Ammon's horn (tissue), 1 donor: ENCODE results near the gene OR2V2.

ENCODE experiments used
- DNase-seq: peaks from one replicate; pipeline ENCODE4 v3.0.0-alpha.2; 2016; ENCODE audit warnings: low spot score

The OR2V2 gene

DNA sequence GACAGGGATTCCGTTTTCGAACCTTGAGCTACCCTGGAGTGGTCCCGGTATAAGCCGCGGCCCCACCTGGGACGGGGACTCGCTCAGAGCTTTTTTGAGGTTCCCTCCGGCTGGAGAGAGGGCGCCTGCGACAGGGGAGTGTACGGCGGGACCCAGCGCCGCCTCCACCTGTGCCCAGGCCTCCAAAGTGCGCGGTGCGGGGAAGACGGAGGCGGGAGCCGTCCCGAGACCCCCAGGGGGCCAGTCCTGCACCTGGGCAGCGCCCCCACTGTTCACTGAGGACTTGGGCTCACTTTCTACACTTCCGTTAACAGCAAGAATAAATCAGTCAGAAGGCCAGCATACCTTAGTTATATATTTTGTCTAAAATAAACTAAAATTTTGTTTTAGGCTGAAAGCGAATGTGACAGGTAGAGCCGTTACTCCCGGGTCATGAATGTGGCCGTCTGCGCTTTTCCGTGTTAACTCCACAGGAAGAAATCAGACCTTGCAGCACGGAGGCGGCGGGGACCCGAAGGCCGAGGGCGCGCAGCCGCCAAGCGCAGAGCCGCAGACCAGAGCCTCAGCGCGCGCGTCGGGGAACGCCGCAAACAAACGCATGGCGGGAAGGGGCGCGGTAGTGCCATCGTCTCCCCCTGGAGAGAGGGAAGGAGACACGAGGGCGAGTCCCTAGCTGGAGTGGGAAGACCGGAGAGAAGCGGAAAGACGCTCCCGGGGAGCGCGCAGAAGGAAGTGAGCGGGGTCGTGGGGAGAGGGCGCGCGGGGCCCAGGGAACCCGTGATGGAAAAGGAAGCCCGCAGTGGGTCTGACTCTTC lies 43.5 kb downstream of the OR2V2 start:
- DNase-seq = peak; percentile 59

DNA sequence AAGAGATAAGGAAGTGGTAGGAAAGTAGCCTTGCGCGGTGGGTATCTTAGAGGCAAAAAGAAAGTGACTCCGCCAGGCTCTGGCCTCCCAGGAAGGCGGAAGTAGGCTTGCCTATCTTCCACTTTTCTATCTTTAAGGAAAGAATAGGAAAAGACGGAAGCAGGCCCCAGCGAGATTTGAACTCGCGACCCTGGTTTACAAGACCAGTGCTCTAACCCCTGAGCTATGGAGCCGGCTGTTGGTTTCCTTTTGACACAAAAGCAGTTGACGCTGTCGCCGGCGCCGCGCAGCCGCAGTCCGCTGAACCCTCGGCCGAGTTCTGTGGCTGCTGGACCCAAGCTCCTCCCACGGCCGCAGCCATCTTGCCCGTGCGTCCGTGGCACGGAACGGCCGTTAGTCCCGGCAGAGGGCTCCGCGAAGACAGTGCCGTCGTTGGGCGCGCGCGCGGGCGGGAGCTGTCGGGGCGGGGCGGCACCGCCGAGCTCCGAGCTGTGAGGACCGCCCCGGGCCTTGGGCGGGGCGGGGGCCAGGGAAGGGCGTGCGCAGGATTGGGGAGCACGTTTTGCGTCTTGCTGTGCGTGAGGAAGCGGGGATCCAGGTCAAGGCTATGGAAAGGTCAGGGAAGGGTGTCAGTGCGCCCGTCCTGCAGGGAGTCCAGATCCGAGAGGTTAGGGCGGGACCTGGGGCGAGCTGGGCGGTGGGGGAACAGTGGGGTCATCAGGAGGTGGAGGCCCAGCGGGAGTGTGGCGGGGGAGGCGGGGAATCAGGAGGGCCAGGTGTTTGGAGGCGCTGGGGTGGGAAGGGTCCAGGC lies 44.3 kb downstream of the OR2V2 start:
- DNase-seq = peak; percentile 96

DNA sequence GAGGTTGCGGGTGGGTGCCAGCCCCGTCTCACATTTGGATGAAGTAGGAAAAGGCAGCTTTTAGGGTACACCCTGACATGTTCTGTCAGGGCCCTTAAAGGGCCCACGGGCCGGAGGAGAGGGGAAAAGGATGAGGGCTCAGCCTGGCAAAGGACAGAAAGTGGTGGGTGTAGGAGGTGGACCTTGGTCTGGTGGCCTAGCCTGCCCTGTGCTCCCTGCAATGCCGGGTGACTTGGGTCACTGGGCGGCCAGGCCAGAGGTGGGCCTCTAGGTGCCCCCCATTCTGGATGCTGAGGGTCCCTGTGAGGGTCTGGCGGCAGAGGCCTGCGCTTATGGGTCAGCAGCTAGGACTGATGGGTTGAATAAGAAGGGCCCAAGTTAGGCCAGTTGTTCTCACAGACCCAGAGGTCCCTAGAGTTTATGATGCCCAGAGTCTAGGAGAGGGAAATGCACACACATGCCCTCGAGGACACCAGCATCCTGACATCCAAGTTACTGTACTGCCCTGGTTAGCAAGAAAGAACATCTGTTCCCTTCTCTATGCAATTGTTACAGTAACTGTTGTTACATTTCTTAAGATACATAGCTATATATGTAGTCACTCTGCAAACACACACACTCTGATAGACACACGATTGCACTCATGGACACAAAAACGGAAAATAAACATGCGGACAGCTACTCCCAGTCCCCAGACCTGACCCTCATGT lies 45.1 kb downstream of the OR2V2 start:
- DNase-seq = no peak

DNA sequence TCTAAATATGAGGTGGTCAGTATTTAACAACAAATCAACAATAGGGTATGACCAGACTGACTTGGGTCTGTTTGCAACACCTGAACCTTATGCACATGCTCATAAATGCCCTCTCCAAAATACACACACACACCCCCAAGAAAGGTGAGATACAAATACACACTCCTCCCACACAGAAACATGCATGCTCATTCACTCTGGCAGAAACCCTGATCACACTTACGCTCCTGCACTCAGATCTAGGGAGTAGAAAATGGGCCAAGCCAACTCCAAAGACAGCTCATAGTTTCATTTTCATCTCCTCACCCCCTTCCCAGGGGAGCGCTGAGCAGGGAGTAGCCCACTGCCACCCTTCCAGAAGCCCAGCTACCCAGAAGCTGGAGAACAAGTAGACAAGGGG lies 46.3 kb downstream of the OR2V2 start:
- no peak for DNase-seq

DNA sequence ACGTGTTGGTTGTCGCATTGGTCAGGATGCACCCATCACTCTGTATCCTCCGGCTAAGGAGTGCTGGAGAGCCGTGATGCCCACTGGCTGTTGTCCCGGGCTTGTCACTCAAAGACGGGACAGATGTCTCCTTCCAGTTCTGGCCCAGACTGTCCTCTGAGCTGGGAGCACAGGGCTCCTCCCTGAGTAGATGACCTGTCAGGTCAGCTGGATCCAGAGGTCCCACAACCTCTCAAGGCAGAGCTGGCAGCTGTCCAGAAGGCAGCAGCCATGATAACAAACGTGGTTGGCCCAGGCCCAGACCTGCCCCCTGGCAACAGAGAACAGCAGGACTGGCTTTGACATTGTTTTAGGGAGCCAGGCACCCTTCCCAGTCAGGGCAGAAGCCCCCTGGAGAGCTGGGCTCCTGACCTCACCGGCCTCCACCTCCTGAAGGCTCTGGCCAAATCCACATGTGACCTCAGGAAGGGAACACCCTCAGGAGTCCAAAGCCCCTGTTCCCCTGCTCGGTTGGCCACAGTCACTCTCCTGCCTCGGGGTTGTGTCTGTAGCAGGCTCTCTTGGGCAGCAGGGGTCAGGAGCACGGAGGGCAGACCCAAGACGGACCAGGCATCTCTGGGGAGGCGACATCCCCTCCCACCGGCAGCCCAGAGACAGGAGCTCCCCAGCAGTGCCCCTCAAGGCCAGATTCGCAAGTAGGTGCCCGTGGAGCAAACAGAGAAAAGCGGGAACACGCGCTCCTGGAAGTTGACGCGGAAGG lies 47.3 kb downstream of the OR2V2 start:
- DNase-seq = no peak

DNA sequence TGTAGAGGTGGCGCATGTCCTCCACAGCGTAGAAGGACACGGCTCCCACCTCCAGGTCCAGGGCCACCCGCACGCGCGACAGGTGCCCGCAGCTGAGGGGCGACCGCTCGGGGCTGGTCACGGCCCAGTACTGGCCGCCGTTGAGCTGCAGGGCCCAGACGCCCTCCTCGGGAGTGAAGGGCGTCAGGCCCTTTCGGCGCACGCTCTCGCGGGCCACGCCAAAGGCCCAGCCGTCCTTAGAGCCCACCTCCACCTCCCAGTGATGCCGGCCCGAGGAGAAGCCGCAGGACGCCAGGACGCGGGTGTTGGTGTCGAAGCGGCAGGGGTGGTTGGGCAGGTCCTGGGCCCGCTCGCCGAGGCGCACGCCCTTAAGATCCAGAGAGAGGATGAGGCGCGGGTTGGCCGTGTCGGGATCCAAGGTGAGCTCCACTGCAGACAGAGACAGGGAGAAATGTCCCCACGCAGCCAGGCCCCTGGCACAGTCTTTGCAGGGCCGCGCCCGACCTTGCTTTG lies 47.9 kb downstream of the OR2V2 start:
- no peak for DNase-seq

DNA sequence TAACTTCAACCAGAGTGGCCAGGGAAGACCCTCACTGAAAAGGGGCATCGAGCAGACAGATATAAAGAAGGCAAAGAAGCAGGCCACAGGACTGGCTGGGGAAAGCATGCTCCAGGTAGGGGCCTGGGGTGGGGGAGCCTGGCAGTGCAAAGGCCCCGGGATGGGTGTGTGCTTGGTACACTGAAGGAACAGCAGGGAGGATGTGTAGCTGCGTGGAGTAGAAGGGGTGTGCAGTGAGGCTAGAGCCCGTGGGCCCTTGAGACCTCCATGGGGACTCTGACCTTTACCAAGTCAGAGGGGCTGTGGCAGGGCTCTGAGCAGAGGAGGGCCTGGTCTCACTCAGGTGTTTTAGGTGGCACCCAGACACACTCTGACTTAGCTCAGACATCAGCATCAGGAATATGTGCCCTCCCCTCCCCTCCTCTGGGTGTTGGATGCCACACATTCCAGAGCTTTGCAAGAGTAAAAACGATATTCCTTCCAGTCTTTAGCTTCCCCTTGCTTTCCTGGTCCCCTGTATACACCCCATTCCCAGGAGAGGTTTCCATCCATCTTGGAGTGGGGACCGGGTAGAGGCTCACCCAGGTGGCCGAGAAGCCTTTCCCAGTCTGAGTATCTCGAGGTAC lies 50.1 kb downstream of the OR2V2 start:
- no peak for DNase-seq

DNA sequence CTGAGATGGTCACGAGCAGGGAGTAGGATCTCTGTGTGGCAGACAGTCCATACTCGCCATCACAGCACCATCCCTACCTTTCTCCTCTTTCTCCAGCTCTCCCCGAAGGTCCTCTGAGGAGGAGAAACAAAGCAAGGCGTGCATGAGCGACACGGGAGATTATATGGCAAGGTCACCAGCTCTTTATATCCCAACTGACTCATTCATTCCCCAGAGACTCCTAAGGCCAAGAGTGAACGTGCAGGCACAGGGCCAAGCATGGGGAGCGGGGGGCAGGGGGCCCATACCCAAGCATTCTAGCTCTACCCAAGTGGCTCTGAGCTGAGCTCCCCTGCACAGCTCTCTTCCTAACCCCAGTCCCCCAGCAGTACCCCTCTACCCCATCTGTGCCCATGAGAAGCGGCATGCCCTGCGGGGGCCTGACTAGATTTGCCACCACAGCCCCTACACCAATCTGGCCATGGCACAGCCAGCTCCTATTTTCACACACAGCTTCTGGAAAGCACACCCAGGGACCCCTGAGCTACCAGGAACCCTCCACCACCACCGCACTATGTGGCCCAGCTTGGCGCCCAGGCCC lies 50.8 kb downstream of the OR2V2 start:
- DNase-seq = no peak

DNA sequence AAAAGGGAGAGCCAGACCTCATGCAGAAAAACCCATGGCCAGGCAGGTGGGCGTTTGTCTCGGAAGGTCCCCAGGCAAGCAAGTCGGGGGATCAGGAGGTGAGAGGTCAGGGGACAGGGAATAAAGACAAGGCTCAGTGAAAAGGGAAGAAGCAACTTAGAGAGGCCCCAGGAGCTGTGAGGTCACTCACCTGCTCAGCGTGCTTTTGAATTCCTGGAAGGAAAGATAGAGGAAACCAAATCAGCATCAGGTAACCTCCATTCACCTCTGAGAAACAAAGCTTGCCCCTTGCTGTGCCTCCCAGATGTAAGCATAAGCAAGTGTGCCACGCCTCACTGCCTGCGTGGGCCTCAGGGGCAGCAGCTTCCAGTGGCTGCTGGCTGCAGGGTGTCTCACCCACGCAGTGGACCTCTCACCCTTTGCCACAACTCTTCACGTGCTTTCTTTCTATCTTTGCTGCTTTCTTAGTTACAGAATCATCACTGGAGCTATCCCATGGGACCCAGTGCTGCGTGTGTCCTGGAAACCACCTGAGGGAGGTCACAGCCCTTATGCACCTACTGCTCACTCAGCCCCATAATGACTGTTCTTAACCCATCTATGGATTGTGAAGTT lies 51.6 kb downstream of the OR2V2 start:
- no peak for DNase-seq

DNA sequence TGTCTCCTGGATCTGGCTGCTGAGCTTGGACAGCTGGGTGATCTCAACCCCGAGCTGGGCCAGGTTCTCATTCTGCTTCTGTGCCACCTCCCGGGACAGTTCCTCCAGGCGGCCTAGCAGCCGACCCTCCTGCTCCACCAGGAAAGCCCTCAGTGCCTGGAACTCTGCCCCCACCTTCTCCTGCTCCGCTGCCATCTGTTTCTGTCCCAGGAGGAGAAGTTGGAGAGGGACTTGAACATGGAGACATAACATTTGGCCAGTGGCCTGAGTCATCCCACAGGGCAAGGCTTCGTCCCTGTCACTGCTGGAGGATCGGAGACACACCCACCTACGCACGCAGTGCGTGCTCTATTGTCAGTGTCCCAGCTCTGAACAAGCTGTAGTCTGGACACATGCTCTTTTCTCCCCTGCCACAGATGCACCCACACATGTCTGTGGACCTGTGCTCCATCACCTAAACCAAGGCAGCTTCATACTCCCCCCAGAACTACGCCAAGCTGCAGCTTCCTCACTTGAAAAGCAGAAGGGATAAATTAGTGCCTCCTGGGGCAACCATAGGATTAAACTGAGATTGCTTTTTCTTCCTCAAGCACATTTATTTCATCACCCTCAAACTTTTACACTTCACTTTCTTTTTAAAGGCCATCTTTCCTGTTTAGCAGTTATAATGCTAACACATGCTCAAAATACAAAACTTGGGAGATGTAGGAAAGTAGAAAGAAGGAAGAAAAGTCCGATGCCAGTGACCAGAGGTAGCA lies 52.7 kb downstream of the OR2V2 start:
- DNase-seq = no peak

DNA sequence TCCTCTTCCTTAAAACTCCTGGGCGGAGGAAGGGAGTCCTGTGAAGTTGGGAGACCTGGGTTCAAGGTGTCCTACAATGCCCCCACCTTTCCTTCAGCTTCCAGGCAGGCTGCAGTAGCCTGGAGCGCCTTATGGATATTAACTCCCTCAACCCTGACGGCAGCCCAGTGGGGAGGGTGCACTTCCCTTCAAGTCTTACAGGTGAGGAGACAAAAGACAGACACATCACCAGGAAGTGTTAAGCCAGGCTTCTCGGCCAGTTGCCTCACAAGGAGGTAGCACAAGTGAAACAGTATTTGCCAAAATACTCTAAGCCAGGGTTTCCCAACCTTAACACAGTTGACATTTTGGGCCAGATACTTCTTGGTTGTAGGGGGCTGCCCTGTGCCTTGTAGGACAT lies 53.4 kb downstream of the OR2V2 start:
- DNase-seq = no peak

DNA sequence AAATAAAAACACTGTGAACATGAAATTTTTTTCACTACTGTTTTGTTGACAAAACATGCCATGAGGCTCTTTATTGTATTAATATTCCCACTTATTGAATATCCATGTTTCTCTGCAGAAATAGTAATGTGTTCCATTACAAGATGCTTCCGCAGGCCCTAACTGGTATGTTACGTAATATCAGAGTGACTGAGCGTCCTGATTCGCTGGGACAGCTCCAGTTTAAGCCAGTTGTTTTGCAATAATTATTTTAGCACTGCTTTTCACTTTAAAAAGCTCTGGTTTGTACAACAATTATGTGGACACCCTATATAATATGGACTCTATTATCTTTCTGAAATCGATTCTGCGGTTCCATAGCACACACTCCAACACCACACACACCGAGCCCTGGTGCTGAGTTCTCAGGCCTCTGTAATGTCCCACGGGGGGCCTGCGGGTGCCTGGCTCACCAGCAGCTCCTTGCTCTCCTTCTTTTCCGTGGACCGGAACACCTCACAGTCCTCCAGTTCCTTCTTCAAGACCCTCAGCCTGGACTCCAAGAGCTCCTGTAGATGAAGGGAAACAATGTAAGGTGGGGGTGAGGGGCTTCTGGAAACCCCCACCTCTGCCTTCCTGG lies 55.8 kb downstream of the OR2V2 start:
- DNase-seq = no peak

DNA sequence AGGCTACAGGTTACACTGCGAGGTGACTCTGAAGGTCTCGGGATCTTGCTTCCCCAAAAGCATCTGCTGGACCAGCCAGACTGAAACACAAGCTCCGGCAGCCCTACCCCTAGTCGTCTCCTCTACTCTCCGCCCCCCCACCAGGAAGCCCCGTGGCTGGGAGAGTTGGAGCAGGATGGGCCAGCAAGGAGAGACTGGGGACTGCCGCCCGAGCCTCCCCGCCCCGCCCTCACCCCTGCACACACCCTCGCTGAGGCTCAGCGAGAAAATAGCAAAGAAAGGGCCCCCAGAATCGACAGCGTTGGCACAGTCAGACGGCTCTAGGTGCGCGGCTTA lies 56.4 kb downstream of the OR2V2 start:
- DNase-seq = no peak

DNA sequence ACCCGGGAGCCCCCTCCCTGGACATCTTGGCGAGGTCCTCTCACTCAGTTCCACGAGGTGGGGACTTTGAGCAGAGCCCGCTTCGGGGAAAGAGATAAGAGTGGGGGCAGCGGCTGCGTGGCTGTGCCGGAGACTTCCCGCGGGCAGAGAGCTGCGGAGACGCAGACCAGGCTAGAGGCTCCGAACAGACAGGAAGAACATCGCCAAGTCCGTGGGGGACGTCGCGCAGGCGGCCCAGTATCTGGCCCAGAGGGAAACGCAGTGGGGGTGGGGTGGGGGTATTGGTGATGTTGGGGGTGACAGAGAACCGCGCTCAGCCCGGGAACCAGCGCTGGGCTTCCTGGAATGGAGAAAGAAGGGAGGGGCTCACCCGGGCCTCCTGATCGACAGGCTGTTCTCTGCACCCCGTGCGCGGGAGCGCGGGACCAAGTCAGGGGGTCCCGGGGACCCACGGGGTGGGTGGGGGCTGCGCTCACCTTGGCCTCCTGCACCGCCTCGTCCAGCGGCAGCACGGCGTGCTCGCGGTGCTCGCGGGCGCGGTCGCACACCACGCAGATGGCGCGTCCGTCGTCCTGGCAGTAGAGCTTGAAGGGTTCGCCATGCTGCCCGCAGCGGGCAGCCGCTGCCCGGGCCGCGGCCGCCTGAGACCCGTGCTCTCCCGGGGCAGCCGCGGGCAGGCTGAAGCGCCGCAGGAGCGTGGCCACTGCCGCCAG lies 56.9 kb downstream of the OR2V2 start:
- DNase-seq = no peak

DNA sequence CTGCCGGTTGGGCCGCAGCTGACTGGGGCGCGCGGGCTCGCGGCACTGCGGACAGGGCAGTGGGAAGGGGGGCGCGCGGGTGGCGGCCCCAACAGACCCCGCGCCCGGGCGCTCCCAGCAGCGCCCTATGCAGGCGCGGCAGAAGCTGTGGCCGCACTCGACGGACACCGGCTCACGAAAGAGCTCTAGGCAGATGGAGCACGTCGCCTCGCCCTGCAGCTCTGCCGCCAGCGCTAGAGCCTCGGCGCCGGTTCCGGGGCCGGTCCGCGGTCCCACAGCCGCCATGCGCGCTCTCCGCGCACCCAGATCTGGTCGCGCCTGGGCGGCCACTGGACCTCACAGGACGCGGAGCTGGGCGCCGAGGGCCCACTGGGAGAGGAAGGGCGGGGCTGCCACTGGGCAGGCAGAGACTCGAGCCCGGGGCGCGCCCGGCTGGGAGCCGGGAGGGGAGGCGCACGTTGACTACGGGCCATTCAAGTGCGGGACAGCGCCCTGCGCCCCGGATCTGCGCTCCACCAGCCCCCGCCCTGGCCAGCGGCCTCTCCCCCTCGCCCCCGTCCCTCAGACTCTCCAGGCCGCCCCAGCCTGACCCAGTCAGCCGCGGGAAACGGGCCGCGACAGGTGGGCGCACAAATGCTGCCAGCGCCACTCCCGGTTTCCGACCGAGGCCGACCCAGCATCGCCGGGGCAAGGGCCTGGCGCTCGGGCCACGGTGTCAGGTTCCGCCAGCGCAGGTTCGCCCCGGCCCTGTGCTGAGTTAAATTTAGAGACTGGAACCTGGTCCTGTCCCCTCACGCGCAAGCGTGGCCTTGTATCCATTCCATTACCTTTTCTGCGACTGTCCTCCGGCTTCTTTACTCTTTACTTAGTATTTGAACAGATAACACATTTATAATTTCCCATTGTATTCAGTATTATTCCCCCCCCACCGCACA lies 57.7 kb downstream of the OR2V2 start, which contains the start of gene TRIM7:
TRIM7 (minus strand) TSS at position 371 of the 935 bp plus-strand sequence; CDS start at position 285, 86 bp downstream.
- DNase-seq = no peak

DNA sequence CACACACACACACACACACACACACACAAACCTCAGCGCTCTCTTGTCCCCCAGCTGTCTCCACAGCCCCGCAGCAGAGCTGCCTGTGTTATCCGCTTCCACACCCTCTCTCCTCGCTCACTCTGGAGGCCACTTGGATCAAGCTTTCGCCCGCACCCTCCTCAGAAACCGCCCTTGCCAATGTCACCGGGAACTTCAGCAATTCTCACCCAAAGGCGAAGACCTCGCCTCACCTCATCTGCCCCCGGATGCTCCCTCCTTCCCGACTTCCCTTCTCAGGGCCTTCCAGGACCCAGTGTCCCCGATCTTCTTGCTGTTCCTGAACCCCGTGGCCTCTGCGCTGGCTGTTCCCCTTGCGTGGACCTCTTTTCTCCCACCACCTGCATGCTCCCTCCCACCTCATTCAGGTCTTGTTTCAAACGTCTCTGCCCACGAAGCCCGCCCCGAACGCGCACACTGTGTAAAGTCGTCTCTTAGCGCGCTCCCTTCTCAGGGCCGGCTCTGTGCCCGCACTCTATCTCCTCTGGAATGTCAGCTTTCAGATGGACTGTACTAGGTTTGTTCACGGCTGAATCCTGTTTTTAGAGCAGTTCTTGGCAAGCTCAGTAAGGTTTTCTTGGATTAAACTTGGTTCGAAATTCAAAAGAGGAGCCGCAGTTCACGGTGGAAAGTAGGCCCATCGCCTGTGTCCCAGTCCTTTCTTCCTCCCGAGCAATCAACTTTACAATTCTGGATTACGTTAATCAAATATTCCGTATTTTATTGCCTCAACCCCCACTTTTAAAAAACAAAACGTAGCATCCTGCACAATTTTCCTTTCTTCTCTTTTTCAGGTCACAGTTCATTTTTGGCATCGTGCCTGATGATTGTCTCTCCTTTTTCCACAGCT lies 58.6 kb downstream of the OR2V2 start:
- DNase-seq = peak; percentile 39
